KOPT-K1 (cell line): Measurements from ENCODE around the gene COQ10A.
"Not testable (repeated sequence)": the region's sequence is repeated elsewhere in the genome, so short reads cannot be mapped to it uniquely, and the experiment has no call there.

Source experiments
- H3K27ac ChIP-seq: fragments of 200-600 bp; sonication (generic); 2 replicates; pipeline ENCODE4 v1.5.1; 2016; ENCODE audit warnings: antibody characterized with exemption, mild to moderate bottlenecking, low read depth, low read length; ENCODE audit not compliant: poor library complexity, severe bottlenecking
- H3K36me3 ChIP-seq: fragments of 200-600 bp; sonication (generic); 2 replicates; pipeline ENCODE4 v1.5.1; 2017; ENCODE audit warnings: antibody characterized with exemption, mild to moderate bottlenecking, low read length, moderate library complexity; ENCODE audit not compliant: insufficient read depth
- H3K9me3 ChIP-seq: fragments of 200-600 bp; sonication (generic); 2 replicates; pipeline ENCODE4 v1.5.1; 2017; ENCODE audit warnings: antibody characterized with exemption, low read length, mild to moderate bottlenecking; ENCODE audit not compliant: insufficient read depth, poor library complexity, severe bottlenecking

COQ10A gene

GRCh38 chr12:56257491-56258067, 9.2 kb upstream of the COQ10A start:
- Histone ChIP-seq H3K36me3 (peaks cover 45% of the 10 kb centered on the region), H3K27ac (peak overlapping the region; percentile 81), H3K9me3 (no peaks in the 10 kb centered on the region)

- Histone ChIP-seq H3K27ac (peak within 1 kb of the TSS; percentile 81), H3K9me3 (no peaks in the 10 kb centered on the region), H3K36me3 (peaks cover 38% of the 10 kb centered on the region)
These were observed 8.5 kb upstream of the COQ10A start, which contains the start of gene ANKRD52 for GRCh38 chr12:56258068-56258819. Gene ANKRD52, minus strand, starts transcription at chr12:56258384. Its CDS starts 115 bp downstream, at chr12:56258269.

- Histone ChIP-seq H3K27ac (peak overlapping the region; percentile 81), H3K36me3 (peaks cover 33% of the 10 kb centered on the region)
These were observed 7.9 kb upstream of the COQ10A start for GRCh38 chr12:56258820-56259183.

GRCh38 chr12:56260380-56260779, 6.4 kb upstream of the COQ10A start:
- Histone ChIP-seq H3K36me3 (peaks cover 17% of the 10 kb centered on the region), H3K9me3 (no peaks in the 10 kb centered on the region), H3K27ac (no peak overlapping the region)

More at GRCh38 chr12:56258820-56259183, 7.9 kb upstream of the COQ10A start:
- no peaks in the 10 kb centered on the region for H3K9me3 ChIP-seq

DNA sequence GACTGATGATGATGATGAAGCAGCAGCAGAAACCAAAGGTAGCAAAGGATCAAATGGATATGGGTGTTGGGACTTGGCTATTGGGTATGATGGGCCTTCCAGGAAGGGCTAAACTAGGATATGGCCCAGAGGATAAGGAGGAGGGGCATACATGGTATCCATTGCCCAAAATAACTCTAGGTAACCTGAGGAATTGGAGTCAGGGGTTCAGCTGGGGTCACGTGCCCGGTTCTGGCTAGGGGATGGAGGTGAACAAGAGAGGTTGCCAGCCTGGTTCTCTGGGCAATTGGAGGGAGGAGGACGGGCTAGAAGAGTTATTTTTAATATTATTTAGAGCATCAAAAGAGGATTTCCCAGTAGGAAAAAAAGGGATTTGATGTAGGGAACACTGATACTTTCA, 5.8 kb upstream of the COQ10A start:
- Histone ChIP-seq H3K27ac (no peak overlapping the region), H3K36me3 (peaks cover 11% of the 10 kb centered on the region), H3K9me3 (no peaks in the 10 kb centered on the region)

GRCh38 chr12:56261503-56262232, 5.1 kb upstream of the COQ10A start:
- Histone ChIP-seq H3K36me3 (peaks cover 4% of the 10 kb centered on the region), H3K27ac (no peak overlapping the region), H3K9me3 (no peaks in the 10 kb centered on the region)

DNA sequence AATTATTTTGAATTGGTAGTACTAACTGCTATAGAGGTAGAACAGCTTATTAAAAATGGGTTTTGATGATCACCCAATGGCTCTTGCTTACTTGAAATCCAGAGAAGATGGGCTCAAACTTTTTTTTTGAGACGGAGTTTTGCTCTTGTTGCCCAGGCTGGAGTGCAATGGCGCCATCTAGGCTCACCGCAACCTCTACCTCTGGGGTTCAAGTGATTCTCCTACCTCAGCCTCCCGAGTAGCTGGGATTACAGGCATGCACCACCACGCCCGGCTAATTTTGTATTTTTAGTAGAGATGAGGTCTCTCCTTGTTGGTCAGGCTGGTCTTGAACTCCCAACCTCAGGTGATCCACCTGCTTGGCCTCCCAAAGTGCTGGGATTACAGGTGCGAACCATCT, 3.8 kb upstream of the COQ10A start:
- H3K9me3 ChIP-seq, H3K27ac ChIP-seq, H3K36me3 ChIP-seq: not testable (repeated sequence)

DNA sequence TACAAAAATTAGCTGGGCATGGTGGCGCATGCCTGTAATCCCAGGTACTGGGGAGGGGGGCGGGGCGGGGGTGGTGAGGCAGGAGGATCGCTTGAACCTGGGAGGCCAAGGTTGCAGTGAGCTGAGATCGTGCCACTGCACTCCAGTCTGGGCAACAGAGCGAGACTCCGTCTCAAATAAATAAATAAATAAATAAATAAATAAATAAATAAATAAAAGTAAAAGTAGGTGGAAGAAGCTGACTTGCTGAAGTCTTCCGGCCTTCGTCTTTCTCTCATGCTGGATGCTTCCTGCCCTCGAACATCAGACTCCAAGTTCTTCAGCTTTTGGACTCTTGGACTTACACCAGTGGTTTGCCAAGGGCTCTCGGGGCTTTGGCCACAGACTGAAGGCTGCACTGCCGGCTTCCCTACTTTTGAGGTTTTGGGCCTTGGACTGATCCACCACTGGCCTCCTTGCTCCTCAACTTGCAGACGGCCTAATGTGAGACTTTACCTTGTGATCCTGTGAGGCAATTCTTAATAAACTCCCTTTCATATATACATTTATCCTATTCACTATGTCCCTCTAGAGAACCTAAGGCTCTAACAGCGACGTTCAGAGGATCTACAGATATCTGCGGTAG, 562 bp upstream of the COQ10A start:
- Histone ChIP-seq H3K36me3 (peaks cover 27% of the 10 kb centered on the region), H3K27ac (peak overlapping the region; percentile 66)
- H3K9me3 ChIP-seq: not testable (repeated sequence)

DNA sequence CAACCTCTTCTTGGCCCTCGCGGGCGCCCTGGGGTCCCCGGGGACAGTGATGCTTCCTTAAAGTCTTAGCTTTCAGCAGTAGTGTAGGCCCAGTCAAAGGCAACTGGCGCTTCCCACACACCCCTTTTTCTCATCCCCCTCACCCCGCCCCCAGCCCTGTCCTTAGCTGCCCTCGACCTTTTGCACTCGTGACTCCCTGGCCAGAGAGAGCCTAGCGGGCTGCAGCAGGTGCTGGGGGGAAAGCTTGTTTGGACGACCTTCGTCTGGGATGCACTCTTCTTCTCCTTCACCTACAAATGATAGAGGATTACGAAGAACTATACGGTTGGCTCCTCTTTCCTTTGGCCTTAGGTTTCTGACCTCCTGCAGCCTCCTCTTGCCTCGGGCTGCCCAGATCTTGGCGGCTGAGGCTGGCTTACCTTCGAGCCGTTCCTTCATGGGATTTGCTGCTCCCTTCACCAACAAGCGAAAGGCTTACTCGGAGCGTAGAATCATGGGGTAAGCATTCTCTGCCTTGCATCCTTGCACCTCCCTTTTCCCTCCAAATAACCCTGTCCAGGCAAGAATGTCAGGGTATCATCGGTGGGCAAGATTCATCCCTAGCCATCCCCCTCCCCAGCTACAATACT, 815 bp downstream of the COQ10A start:
- peaks cover 41% of the 10 kb centered on the region for H3K36me3 ChIP-seq
- peak overlapping the region; percentile 66 for H3K27ac ChIP-seq
- H3K9me3 ChIP-seq: no peaks in the 10 kb centered on the region

- no peak overlapping the region for H3K27ac ChIP-seq
- H3K9me3 ChIP-seq: no peaks in the 10 kb centered on the region
- peaks cover 74% of the 10 kb centered on the region for H3K36me3 ChIP-seq
These were observed 4.3 kb downstream of the COQ10A start for GRCh38 chr12:56271031-56271430.

- peaks cover 87% of the 10 kb centered on the region for H3K36me3 ChIP-seq
- H3K27ac ChIP-seq: not testable (repeated sequence)
These were observed 5.7 kb downstream of the COQ10A start for GRCh38 chr12:56272468-56272867.

DNA sequence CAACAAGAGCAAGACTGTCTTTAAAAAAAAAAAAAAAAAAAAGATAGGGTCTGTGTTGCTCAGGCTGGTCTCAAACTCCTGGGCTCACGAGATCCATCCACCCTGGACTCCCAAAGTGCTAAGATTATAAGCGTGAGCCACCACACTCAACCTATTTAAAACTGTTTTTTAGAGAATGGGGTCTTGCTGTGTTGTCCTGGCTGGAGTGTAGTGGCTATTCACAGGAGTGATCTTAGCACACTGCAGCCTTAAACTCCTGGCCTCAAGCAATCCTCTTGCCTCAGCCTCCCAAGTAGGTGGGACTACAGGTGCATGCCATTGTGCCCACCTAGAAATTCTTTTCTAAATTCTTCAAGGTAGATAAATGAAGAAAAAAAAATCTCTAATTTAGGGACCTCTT, 7.6 kb downstream of the COQ10A start:
- Histone ChIP-seq H3K36me3 (peaks cover 98% of the 10 kb centered on the region), H3K27ac (no peak overlapping the region), H3K9me3 (no peaks in the 10 kb centered on the region)

More at GRCh38 chr12:56272468-56272867, 5.7 kb downstream of the COQ10A start:
- not testable (repeated sequence) for H3K9me3 ChIP-seq

- no peaks in the 10 kb centered on the region for H3K9me3 ChIP-seq
- H3K36me3 ChIP-seq: peaks cover 98% of the 10 kb centered on the region
- H3K27ac ChIP-seq: no peak overlapping the region
These were observed 12.2 kb downstream of the COQ10A start for GRCh38 chr12:56278905-56279304.

DNA sequence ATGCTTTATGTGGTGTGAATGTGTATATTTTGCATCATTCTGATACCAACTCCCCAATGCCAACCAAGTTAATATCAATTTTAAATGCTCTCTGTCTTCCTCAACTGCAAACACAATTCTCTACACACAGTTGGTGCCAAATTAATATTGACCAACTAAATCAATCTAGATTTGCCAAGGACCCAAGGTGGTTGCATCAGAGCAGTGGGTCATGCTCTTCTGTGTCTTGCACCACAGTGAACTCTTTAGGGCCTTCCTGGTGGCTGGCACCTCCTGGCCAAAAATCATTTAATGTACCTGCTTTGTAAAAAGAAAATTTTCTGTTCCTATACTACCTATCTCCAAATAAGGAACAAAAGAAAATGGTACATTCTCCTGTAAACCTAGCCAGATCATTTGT, 14.1 kb downstream of the COQ10A start:
- H3K9me3 ChIP-seq: no peaks in the 10 kb centered on the region
- H3K27ac ChIP-seq: no peak overlapping the region
- peaks cover 98% of the 10 kb centered on the region for H3K36me3 ChIP-seq

- peaks cover 98% of the 10 kb centered on the region for H3K36me3 ChIP-seq
- H3K27ac ChIP-seq: no peak overlapping the region
- H3K9me3 ChIP-seq: no peaks in the 10 kb centered on the region
These were observed 15.3 kb downstream of the COQ10A start for GRCh38 chr12:56282030-56282429.
